Neural progenitor cell (in vitro differentiated cells): Measurements from ENCODE around the gene UBE2S. TPM values are rescaled to one million over a fixed set of nuclear protein-coding genes. Genes with fewer than 3 reads are reported as not detected.
A peak's percentile ranks its signal among the peaks of the same experiment; 100 is the strongest.

Source experiments
- DNase-seq: peaks from one replicate; pipeline ENCODE4 v3.0.0-alpha.2; 2016; ENCODE audit warnings: low spot score
- H2AFZ ChIP-seq: fragments of 200-600 bp; sonication (generic); replicated peaks from 2 replicates; pipeline ENCODE4 v1.6.1; 2016; ENCODE audit warnings: antibody characterized with exemption
- H3F3A ChIP-seq: fragments of 200-600 bp; sonication (generic); 2 replicates; pipeline ENCODE4 v1.6.1; 2016; ENCODE audit warnings: antibody characterized with exemption, low read depth
- H3K27ac ChIP-seq: fragments of 200-600 bp; sonication (generic); 2 replicates; pipeline ENCODE4 v1.5.1; 2016; ENCODE audit warnings: mild to moderate bottlenecking
- H3K27me3 ChIP-seq: fragments of 200-600 bp; sonication (generic); 2 replicates; pipeline ENCODE4 v1.6.1; 2016; ENCODE audit warnings: mild to moderate bottlenecking, moderate library complexity
- H3K36me3 ChIP-seq: fragments of 200-600 bp; sonication (generic); 2 replicates; pipeline ENCODE4 v1.5.1; 2016
- H3K4me1 ChIP-seq: fragments of 200-600 bp; sonication (generic); 2 replicates; pipeline ENCODE4 v1.6.1; 2016; ENCODE audit warnings: mixed run types
- H3K4me2 ChIP-seq: fragments of 200-600 bp; sonication (generic); 2 replicates; pipeline ENCODE4 v1.6.1; 2016
- H3K4me3 ChIP-seq: fragments of 200-600 bp; sonication (generic); 2 replicates; pipeline ENCODE4 v1.5.1; 2016
- H3K79me2 ChIP-seq: fragments of 200-600 bp; sonication (generic); 2 replicates; pipeline ENCODE4 v1.6.1; 2016; ENCODE audit warnings: low read depth
- H3K9ac ChIP-seq: fragments of 200-600 bp; sonication (generic); 2 replicates; pipeline ENCODE4 v1.6.1; 2016
- H3K9me3 ChIP-seq: fragments of 200-600 bp; sonication (generic); 2 replicates; pipeline ENCODE4 v1.5.1; 2016; ENCODE audit warnings: low read depth
- H4K20me1 ChIP-seq: fragments of 200-600 bp; sonication (generic); 2 replicates; pipeline ENCODE4 v1.6.1; 2016; ENCODE audit warnings: low read depth
- H3K27ac Mint-ChIP-seq: 3 replicates; pipeline ENCODE4 v1.8.0; 2021; ENCODE audit warnings: mixed read lengths
- H3K27me3 Mint-ChIP-seq: 2 replicates; pipeline ENCODE4 v1.8.0; 2022; ENCODE audit warnings: low read depth, mild to moderate bottlenecking, inconsistent platforms, moderate library complexity, mixed read lengths; ENCODE audit not compliant: insufficient read depth
- H3K36me3 Mint-ChIP-seq: 3 replicates; pipeline ENCODE4 v1.8.0; 2021; ENCODE audit warnings: mixed read lengths
- H3K4me1 Mint-ChIP-seq: 3 replicates; pipeline ENCODE4 v1.8.0; 2021; ENCODE audit warnings: mixed read lengths
- H3K4me3 Mint-ChIP-seq: 3 replicates; pipeline ENCODE4 v1.8.0; 2021; ENCODE audit warnings: mild to moderate bottlenecking, moderate library complexity, mixed read lengths
- H3K9me3 Mint-ChIP-seq: 3 replicates; pipeline ENCODE4 v1.8.0; 2020; ENCODE audit warnings: mixed read lengths
- total RNA-seq: library from RNA; depleted of rRNA; stranded (reverse); fragments of >200 nt; gene quantifications from 2 replicates; pipeline ENCODE4 v1.2.3, GENCODE V29; 2015; ENCODE audit warnings: low replicate concordance
- TF ChIP-seq, protein P1 (sequence below): fragments of 200-600 bp; sonication (generic); IDR thresholded peaks from 2 replicates; pipeline ENCODE4 v1.5.1; 2017; ENCODE audit warnings: antibody characterized with exemption, mild to moderate bottlenecking

UBE2S gene
- total RNA-seq, 1 donor from 2014 or later = 118 TPM

DNA sequence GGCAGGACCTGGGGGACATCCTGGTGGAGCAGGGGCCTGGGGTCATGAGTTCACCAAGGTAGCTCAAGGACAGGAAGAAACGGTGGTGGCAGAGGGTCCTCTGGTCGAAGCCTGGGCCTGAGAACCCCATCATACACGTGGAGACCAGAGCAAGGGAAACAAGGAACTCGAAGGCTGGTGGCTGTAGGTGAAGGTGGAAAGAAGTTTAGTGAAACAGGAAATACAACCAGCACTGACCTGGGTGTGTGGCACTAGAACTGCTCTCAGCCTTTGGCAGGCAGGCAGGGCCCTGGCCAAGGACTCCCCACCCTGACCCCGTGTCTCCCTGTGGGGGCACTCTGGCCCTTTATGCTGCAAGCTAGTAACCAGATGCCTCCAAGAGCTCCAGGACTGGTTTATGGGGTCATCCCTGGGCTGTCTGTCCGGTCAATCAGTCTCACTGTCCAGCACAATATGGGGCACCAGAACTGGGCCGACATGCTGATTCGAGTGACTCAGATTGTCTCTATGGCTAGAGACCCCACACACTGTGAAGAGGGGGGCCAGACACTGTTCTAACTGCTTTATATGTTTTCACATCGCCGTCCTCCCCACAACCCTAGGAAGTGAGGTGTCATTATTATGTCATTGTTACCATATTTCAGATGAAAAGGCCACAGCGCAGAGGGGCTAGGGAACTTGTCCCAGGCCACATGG is 56.8 kb downstream of the UBE2S start:
- Histone ChIP-seq H3K27me3 (peaks cover 47% of the 10 kb centered on the region), H2AFZ (no peak overlapping the region), H3K27ac (no peak overlapping the region), H3K36me3 (no peaks in the 10 kb centered on the region), H3K9ac (no peak overlapping the region), H3K79me2 (no peaks in the 10 kb centered on the region), H3K9me3 (no peaks in the 10 kb centered on the region), H3F3A (peaks cover 49% of the 10 kb centered on the region), H3K4me3 (no peak overlapping the region), H3K4me2 (no peak overlapping the region), H4K20me1 (peaks cover 43% of the 10 kb centered on the region), H3K4me1 (peaks cover 33% of the 10 kb centered on the region)
- TF ChIP-seq, protein P1, sequence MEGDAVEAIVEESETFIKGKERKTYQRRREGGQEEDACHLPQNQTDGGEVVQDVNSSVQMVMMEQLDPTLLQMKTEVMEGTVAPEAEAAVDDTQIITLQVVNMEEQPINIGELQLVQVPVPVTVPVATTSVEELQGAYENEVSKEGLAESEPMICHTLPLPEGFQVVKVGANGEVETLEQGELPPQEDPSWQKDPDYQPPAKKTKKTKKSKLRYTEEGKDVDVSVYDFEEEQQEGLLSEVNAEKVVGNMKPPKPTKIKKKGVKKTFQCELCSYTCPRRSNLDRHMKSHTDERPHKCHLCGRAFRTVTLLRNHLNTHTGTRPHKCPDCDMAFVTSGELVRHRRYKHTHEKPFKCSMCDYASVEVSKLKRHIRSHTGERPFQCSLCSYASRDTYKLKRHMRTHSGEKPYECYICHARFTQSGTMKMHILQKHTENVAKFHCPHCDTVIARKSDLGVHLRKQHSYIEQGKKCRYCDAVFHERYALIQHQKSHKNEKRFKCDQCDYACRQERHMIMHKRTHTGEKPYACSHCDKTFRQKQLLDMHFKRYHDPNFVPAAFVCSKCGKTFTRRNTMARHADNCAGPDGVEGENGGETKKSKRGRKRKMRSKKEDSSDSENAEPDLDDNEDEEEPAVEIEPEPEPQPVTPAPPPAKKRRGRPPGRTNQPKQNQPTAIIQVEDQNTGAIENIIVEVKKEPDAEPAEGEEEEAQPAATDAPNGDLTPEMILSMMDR = no peak
- Mint-ChIP-seq H3K27me3 (peaks cover 36% of the 10 kb centered on the region), H3K4me1 (peaks cover 27% of the 10 kb centered on the region), H3K4me3 (peak overlapping the region; percentile 60), H3K36me3 (no peaks in the 10 kb centered on the region), H3K27ac (peak overlapping the region; percentile 63), H3K9me3 (peaks cover 4% of the 10 kb centered on the region)
- no peak for DNase-seq

Other genes starting within 250 kb of the UBE2S start
- gene DNAAF3, start 241.2 kb downstream of the UBE2S start, total RNA-seq = 9.1 and 12.0 TPM in 2 replicates
- gene SYT5, start 227.5 kb downstream of the UBE2S start, total RNA-seq = 0.22 TPM in 1 of 2 replicates, not detected in the other
- gene PTPRH, start 198.3 kb downstream of the UBE2S start, total RNA-seq = not detected in 2 replicates
- gene TMEM86B, start 179.0 kb downstream of the UBE2S start, total RNA-seq = 1.4 and 3.3 TPM in 2 replicates
- 13.1 and 40.4 TPM in 2 replicates for gene PPP6R1, start 148.8 kb downstream of the UBE2S start, total RNA-seq
- gene HSPBP1, start 127.7 kb downstream of the UBE2S start, total RNA-seq = 15.0 and 43.1 TPM in 2 replicates
- gene BRSK1, start 123.8 kb downstream of the UBE2S start, total RNA-seq = 24.1 and 43.1 TPM in 2 replicates
- 0.62 TPM in 1 of 2 replicates, not detected in the other for gene TMEM150B, start 82.4 kb downstream of the UBE2S start, total RNA-seq
- 21.1 and 73.7 TPM in 2 replicates for gene KMT5C, start 67.9 kb downstream of the UBE2S start, total RNA-seq
- gene COX6B2, start 53.1 kb downstream of the UBE2S start, total RNA-seq = 0.77 TPM in 1 of 2 replicates, not detected in the other
- 0.09 TPM in 1 of 2 replicates, not detected in the other for gene GARIN5B, start 44.5 kb downstream of the UBE2S start, total RNA-seq
- gene IL11, start 37.3 kb downstream of the UBE2S start, total RNA-seq = 0.06 and 0.62 TPM in 2 replicates
- not detected in 2 replicates for gene TMEM190, start 31.0 kb downstream of the UBE2S start, total RNA-seq
- gene TMEM238, start 23.5 kb downstream of the UBE2S start, total RNA-seq = 0.15 TPM in 1 of 2 replicates, not detected in the other
- gene RPL28, start 21.9 kb downstream of the UBE2S start, total RNA-seq = 1,017 and 1,124 TPM in 2 replicates
- gene SHISA7, start 35.5 kb upstream of the UBE2S start, total RNA-seq = 0.09 and 0.21 TPM in 2 replicates
- gene ISOC2, start 53.9 kb upstream of the UBE2S start, total RNA-seq = 14.8 and 34.4 TPM in 2 replicates
- not detected in 2 replicates for gene C19orf85, start 57.0 kb upstream of the UBE2S start, total RNA-seq
- gene ZNF628, start 68.8 kb upstream of the UBE2S start, total RNA-seq = 5.0 TPM in 1 of 2 replicates, not detected in the other
- 16.2 and 49.2 TPM in 2 replicates for gene NAT14, start 77.4 kb upstream of the UBE2S start, total RNA-seq
- 0.56 TPM in 1 of 2 replicates, not detected in the other for gene SSC5D, start 80.6 kb upstream of the UBE2S start, total RNA-seq
- gene SBK2, start 129.3 kb upstream of the UBE2S start, total RNA-seq = 6.2 TPM in 1 of 2 replicates, not detected in the other
- 3.3 and 15.1 TPM in 2 replicates for gene SBK3, start 137.8 kb upstream of the UBE2S start, total RNA-seq
- 2.1 and 15.2 TPM in 2 replicates for gene ZNF579, start 173.1 kb upstream of the UBE2S start, total RNA-seq
- 4.8 and 10.8 TPM in 2 replicates for gene FIZ1, start 191.7 kb upstream of the UBE2S start, total RNA-seq
- gene ZNF524, start 192.5 kb upstream of the UBE2S start, total RNA-seq = 3.2 and 5.4 TPM in 2 replicates
- 0.49 and 4.5 TPM in 2 replicates for gene ZNF865, start 197.9 kb upstream of the UBE2S start, total RNA-seq
- 3.9 and 12.5 TPM in 2 replicates for gene ZNF784, start 216.8 kb upstream of the UBE2S start, total RNA-seq
- gene ZNF580, start 233.2 kb upstream of the UBE2S start, total RNA-seq = 2.8 and 13.4 TPM in 2 replicates
- gene ZNF581, start 235.9 kb upstream of the UBE2S start, total RNA-seq = 12.2 and 32.4 TPM in 2 replicates
- gene CCDC106, start 240.4 kb upstream of the UBE2S start, total RNA-seq = 7.6 and 24.9 TPM in 2 replicates
- gene U2AF2, start 247.2 kb upstream of the UBE2S start, total RNA-seq = 124 and 238 TPM in 2 replicates